HG03095 (cell line): ENCODE data around the gene CFAP54.
"Not testable (repeated sequence)": the region's sequence is repeated elsewhere in the genome, so short reads cannot be mapped to it uniquely, and the experiment has no call there.

Source experiments
- ATAC-seq: cut with Tn5 transposase; IDR thresholded peaks from one replicate; pipeline ENCODE4 v1.9.1; 2021; ENCODE audit warnings: moderate library complexity; ENCODE audit not compliant: unreplicated experiment

CFAP54 gene

DNA sequence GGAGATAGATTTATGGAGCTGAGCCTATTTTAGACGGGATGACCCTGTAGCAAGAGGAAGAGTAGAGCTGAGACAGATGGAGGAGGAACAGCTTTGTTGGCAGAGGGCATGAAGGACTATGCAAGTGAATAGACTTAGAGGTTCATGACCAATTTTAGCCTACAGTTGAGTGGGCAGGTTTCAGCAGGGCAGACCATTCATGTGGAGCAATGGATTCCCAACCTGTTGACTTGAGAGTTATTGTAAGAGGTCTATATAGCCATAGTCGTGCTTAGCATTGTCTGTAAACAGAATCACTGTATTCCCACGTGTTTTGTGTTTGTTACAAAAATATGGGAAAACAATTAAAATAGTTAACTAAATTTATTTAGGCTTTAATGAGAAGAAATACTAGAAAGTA, 116.8 kb downstream of the CFAP54 start:
- no peak for ATAC-seq

DNA sequence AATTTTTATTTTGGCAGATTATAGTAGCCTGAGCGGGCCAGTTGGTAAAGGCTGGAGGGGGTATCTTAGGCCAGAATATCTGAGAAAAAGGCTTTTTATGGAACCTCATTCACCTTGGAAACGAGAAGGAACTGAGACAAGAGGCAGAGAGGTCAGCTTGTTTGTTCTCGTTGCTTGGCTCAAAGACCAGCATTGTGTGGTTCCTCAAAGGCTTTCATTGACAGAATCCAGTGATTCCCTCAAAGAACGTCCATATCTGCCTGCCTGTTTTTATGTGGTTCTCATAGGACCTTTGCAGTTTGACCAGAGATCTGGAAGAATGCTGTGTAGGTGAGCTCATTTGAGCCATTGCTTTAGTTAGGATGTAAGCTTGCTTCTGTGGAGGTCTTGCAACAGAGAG, 117.3 kb downstream of the CFAP54 start:
- no peak for ATAC-seq

DNA sequence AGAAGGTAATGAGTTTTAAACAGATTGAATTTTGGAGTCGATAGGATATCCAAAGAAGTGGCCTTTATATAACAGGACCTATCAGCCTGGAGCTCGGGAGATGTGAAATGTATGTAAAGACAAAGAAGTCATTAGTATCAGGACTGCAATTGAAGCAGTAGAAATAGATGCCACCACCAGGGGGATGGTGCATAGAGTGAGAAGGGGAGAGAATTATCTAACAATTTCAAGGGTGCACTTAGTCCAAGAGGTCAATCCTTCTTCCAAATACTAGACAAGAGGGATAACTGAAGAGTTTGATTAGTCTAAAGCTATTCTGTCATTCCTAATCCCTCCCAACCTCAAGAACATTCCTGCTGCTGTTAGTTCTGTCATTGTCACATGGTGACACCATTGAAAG, 127.8 kb downstream of the CFAP54 start:
- no peak for ATAC-seq

DNA sequence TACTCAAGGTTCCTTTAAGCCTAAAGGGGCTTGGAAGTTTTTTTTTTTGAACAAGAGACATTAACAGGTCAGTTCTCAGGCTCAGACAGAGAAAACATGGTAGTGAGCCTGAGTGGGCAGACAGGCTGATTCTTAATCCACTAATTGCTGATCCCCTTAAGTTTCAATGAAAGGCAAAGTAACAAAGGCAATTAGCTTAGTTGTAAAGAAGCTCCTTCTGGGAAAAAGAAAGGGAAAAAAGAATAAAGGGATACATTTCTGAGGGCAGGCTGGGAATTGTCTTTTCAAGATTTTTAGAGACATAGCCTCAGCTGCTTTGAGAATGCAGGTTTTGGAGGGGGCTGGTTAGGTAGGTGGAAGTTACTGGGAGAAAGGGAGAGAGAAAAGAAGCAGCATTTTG, 133.8 kb downstream of the CFAP54 start:
- ATAC-seq: no peak

DNA sequence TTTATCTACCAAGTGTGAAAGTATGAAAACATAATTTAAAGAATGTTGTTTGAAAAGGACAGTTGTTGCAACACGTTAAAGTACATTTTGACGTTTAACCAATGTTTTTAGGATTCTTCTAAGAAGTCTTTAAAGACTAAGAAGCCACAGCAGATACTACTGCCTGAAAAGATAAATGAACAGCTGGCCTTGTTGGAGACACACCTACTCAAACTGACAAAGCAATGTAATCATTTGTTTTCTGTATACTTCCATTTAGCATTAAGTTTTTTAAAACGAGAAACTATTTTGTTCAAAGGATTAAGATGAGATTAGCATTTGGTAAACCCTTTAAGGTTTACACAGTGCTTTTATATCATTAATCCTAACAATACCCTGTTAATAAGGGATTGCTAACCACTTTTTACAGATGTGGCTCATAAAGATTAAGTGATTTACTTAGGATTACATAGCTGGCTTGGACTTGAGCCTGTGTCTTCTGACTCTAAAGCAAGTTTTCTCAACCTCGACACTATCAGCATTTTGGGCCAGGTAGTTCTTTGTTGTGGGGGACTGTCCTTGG, 134.4 kb downstream of the CFAP54 start:
- ATAC-seq: no peak

DNA sequence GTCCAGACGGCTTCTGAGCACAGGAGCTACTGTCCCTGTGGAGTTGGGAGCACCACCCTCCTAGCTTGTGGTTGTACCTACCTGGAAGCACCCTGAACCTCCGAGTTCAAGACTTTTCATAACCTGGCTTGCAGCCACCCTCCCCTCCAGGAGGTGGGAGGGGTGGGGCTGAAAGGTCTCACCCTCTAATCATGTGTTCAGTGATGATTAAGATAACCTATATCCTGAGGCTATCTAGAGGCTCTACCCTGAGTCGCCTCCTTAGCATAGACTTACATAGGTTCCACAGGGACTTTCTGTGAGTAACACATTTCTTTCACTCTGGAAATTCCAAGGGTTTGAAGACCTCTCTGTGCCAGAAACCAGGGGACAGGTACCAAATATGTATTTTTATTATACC, 146.5 kb downstream of the CFAP54 start:
- ATAC-seq: no peak

DNA sequence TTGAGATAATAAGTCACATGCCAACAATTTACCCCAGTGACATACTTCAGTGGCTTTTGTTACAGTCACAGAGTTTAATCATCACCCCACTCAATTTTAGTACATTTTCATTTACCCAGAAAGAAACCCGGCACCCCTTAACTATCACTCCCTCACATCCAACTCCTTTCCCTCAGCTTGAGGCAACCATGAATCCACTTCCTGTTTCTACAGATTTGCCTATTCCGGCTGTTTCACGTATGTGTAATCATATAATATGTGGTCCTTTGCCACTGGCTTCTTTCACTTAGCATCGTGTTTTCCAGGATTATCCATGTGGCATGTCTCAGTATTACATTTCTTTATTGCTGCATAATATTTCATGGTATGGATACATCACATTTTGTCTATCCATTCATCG, 147.5 kb downstream of the CFAP54 start:
- ATAC-seq: no peak

DNA sequence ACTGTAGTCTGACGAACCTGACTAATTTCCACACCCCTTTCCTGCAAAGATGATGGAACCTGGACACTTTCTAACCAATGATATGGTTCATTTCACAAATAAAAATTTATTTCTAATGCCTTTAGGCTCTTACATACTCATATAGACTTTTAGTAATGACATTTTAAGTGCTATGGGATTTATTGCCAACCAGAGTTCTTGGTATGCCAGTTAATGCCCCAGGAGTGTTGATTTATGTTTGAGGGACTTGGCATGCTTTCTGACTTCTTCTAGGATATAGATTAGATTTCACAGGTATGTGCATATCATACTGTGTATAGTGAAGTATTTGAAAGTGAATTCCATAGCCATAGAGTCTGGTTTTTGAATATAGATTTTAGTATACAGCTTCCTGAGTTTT, 159.5 kb downstream of the CFAP54 start:
- no peak for ATAC-seq

DNA sequence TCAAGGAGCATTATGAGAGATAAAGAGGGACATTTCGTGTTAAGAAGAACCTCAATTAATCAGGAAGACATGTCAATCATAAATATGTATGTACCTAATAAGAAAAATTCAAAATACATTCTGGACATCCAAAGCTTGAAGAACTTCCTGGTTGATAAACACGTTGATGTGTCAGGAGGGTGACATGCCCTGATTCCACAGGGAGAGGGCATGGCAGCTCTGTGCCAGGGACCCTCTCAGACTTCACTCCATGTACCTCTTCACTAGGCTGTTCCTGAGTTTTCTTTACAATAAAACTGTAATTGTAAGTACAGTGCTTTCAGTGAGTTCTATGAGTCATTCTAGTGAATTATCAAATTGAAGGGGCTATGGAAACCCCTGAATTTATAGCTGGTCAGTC, 163.5 kb downstream of the CFAP54 start:
- no peak for ATAC-seq

DNA sequence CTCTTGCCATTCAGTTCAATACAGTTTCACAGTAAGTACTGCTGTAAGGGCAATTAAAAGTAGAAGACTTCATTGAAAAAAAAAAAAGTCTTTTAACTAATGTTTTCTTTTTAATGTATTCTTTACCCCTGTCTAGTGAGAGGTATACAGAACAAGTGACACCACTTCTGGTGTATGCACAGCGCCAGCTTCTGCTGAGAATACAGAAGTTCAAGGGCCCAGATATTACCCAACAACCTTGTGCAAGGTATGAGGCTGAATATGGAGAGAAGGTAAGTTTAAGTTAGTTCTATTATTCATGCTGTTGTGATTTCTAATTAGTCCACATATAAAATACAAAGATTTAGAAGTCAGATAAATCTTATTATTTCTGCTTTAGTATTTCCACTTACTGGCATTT, 168.7 kb downstream of the CFAP54 start:
- ATAC-seq: no peak

DNA sequence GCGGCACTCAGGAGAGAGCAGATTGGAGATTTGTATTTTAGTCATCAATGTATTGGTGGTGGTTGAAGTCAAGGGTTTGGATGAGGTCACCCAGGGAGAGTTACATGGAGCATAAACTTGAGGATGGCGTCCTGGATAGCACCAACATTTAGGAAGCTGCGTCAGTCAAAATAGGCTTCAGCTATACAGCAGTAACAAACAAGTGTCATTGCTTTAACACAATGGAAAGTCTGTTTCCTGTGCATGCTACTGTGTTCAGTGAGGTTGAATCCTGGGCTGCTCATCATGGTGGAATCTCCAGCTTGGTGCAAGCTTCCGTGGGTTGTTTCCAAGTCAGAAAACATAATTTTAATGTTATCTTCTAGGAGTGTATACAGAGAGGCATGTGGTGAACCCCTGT, 180.4 kb downstream of the CFAP54 start:
- no peak for ATAC-seq

DNA sequence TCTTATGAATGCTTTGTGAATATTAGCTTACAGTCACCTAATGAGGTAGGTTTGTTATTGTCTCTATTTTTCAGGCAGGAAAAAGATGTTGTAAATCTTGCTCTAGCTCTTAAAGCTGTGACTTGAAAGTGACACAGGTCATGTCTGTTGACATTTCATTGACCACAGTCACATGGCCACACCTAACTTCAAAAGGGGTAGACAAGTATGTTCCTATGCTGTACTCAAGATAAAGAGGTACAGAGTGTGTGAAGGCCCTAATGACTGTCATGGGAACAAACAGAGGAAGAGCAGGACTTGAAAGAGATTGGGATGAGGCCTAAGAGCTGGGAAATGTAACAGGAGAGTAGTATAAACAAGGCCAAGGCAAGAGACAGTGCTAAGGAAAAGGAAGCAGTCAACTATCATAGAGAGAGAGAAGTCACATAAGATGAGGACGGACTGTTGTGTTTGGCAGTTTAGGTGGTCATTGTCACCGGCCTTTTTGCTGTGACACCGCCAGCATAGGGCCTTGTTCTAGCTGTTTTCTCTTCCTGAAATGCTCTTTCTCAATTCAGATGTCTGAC, 181.0 kb downstream of the CFAP54 start:
- ATAC-seq: no peak

DNA sequence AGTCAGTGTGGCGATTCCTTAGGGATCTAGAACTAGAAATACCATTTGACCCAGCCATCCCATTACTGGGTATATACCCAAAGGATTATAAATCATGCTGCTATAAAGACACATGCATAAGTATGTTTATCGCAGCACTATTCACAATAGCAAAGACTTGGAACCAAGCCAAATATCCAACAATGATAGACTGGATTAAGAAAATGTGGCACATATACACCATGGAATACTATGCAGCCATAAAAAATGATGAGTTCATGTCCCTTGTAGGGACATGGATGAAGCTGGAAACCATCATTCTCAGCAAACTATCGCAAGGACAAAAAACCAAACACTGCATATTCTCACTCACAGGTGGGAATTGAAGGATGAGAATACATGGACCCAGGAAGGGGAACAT, 186.1 kb downstream of the CFAP54 start:
- not testable (repeated sequence) for ATAC-seq

DNA sequence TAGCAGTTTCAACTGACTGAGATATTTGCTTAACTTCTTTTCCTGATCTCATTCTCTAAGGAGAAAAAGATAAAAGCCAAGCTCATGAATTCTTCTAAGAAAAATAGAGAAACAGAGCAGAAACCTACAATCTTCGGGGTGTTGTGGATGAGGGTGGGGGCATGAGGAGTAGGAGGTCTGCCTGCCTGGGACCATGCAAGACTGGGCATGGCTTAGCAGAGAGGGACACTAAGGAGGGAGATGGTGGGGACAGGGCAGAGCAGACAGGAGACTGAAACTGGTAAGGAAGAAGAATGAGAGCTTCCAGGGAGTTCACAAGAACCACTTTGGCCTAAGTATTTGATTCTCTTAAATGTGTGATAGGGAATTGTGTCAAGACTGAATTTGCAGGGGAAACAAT, 188.0 kb downstream of the CFAP54 start:
- ATAC-seq: no peak

DNA sequence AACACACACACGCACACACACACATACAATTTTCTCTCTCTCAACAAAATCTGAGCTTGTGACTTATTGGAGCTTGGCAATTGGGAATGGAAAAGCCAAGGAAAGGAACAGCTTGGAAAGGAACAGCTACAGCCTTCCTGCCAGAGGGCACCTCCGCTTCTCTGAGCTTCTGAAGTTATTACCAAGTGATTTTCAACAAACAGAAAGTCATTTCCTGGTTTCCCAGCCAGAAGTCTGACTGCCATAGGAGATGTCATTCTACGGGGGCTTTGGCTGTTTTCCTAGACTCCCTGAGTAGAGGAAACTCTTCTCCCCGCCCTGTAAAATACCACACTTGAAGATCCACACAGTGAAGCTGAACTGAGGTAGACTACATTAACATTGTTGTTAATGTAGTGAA, 198.3 kb downstream of the CFAP54 start:
- ATAC-seq: no peak

DNA sequence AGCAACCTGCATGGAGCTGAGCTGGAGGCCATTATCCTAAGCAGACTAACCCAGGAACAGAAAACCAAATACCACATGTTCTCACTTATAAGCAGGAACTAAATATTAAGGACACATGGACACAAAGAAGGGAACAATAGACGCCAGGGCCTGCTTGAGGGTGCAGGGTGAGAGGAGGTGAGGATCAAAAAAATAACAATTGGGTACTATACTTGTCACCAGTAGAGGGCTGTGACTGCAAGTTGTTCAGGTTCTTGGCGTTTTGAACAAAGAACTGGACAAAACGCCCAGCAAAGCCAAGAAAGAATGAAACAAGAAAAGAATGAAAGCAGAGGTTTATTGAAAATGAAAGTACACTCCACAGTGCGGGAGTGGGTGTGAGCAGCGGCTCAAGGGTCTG, 209.1 kb downstream of the CFAP54 start:
- ATAC-seq: no peak

DNA sequence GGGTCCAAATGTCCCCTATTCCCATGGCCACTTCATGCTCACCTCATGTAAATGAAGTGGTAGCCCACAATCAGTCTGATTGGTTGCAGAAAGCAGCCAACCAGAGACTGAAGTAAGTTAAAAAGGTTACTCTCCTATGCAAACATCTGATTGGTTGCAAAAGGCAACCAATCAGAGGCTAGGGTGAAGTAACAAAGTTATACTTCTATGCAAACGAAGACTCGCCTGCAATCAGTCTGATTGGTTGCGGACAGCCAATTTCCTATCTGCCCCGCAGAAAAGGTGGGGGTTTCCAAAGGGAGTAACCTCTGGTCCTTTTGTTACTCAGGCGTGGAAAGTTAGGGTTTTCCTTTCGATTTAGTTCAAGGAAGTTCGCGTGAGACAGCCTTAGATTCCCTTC, 209.6 kb downstream of the CFAP54 start:
- no peak for ATAC-seq

DNA sequence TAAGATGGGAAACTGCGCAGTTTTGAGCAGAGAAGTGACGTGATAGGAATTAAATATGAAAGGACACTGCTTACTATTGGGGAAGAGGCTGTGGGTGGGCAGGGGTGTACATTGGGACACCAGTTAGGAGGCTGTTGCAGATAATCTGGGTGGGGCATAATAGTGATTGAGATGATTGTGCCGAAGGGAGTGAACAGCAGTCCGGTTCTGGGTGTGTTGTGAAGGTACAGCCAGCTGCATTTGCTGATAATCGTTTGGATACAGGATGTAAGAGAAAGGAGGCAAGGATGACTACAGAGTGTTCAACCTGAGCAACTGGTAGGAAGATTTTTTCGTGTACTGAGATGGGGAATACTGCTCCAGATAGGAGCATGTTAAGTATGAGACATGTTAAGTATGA, 212.5 kb downstream of the CFAP54 start:
- no peak for ATAC-seq

DNA sequence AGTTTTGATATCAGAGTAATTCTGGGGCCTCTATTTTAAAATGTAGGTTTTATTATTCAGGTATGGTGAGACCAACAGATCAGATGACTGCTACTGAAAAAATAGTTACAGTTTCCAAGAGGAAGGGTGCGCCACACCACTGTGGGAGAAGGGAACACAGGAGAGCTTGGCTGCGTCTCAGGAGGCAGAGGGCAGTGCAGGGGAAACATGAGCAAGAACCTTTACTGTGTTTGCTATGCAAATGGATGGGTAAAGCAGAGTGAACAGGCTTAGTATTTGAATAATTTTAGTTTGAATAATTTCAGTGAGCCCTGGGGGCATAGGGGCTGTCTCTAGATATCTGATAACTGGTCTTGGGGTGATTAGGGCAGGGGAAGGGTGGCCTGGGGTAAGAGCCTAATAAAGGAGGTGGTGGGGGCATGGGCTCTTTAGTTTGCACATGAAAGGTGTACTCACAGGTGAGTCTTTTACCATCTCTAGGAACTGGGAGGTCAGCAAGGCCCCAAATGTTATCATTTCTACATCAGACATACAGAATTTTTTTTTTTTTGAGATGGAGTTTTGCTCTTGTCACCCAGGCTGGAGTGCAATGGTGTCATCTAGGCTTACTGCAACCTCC, 220.9 kb downstream of the CFAP54 start:
- ATAC-seq: no peak

DNA sequence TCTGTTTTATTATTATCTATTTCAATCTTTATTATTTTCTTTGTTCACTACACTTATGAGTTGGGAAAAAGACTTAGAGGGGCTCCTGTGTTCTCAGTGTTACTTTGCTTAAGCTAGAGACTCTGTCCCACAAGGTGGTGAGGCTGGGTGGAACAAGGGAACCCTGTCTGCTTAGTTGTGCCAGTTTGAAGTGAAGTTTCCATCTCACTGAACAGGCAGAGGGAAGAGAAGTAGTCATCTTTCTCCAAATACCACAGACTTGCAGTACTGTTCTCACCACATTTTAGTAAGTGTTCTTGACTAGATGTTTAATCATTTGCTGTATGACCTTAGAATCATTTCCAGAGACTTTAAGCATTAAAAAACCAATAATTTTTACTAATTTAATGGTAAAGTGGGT, 222.0 kb downstream of the CFAP54 start:
- ATAC-seq: no peak

DNA sequence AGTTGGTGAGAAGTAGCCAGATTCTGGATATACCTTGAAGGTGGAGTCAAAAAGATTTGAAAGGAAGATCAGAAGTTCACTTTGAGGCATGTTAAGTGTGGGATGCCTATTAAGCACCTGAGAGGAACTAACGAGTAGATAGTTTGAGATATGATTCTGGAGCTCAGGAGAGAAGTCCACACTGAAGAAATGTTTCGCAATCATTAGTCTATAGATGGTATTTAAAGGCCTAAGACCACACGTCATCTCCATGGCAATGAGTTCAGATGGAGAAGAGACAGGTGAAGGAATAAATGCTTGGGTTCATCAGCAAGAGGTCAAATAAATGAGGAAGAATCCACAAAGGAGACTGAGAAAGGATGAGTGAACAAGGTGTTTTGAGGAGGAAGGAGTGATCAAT, 224.8 kb downstream of the CFAP54 start:
- ATAC-seq: no peak

DNA sequence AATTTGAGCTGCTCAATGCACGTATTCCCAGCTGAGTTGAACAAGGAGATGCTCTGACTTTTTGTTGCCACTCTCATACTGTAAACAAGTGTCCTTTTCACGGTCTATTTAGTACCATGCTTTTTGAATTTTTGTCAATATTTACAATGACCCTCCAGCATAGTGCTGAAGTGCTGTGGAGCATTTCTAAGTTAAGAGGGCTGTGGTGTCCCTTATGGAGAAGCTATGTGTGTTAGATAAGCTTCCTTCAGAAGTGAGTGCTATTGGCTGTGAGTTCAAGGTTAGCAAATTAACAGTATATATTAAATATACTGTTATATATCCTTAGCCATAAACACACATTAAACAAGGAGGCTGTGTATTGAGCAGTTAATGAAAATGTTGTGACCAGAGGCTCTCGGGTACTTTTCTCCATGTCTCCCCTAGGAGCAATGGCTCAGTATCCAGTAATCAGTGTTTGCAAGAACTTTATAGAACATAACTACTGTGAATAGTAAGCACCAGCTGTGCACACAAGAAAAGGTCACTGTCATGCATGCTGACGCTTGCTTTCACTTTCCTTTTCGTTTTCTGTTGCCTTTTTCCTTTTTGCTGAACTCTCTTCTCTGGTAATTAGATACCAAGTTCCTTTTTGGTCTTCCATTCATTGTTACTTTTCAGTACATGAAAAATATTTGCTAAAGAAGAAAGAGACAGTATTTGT, 230.4 kb downstream of the CFAP54 start:
- ATAC-seq: peak; percentile 97

DNA sequence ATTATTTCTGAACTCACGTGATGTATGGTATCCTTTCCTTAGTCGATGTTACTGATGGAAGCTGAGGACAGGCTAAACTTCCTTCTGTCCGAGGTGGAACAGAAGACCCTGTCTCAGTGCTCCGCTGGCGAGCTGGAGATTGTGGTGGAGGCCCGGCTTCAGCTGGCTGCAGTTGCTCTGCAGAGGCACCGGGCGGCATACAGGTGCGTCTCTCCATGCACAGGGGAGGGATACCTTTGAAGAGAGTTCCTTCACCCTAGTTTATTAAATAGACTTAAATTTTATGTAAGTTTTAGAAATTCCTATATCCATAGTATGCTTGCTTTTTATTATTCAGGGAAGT, 231.0 kb downstream of the CFAP54 start:
- ATAC-seq: peak; percentile 63
